ENCODE data around the gene SLC34A3. TPM values are rescaled to one million over a fixed set of nuclear protein-coding genes. Genes with fewer than 3 reads are reported as not detected.

SLC34A3 gene
- total RNA-seq, 1 donor from 2014 or later: 0.09 TPM

DNA sequence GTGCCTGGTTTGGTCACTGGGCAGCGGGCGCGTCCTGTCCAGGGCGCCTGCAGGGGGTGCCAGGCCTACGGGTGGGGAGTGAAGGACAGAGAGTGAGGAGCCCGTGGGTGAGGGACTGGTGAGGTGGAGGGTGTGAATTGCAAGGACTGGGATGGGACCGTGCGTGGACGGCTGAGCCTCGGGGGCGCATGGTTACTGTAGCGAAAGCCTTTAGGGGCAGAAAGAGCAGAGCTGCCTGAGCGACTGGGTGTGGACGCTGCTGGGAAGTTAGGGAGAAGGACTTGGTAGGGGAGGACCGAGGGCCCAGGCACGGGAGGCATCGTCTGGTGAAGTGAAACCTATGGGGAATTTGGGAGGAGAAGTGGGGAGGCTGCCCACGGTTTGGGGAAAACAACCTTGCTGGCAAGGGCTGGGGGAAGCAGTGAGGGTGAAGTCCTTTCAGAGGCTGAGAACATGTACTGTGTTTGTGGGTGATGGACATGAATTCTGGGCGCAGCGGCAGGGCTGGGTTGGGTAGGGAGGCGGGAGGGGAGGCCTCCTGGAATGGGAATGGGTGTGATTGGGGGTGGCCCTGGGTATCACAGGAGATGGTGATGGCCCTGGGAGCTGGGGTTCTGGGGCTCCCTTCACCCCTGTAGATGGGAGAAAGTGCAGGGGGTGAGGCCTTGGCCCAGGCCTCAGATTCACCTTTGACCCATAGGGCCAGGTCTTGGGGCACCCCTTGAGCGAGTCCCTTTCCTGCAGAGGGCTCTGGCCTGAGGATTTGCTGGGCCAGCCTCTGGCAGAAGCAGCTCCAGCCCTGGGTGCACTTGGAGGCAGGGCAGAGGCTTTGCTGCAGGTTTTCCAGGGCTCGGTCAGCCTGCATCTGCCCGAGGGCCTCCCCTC is 45.1 kb downstream of the SLC34A3 start:
- Histone ChIP-seq H3K4me3 (ENCODE audit: insufficient read depth, low read depth, low read length) (no peak overlapping the region), H3K4me2 (ENCODE audit: low read length) (no peak overlapping the region), H3K4me1 (ENCODE audit: insufficient read depth, low read length) (peaks cover 26% of the 10 kb centered on the region), H4K20me1 (ENCODE audit: insufficient read depth, low read length) (peaks cover 51% of the 10 kb centered on the region), H2AFZ (ENCODE audit: low read depth, low read length) (no peak overlapping the region), H3K27me3 (ENCODE audit: insufficient read depth, low read length) (no peaks in the 10 kb centered on the region), H3K9ac (ENCODE audit: low read length) (no peak overlapping the region), H3K36me3 (ENCODE audit: insufficient read depth, low read length) (no peaks in the 10 kb centered on the region), H3K9me3 (ENCODE audit: insufficient read depth, low read depth, low read length) (no peaks in the 10 kb centered on the region), H3K79me2 (ENCODE audit: insufficient read depth, low read length) (peaks cover 28% of the 10 kb centered on the region), H3K27ac (ENCODE audit: low read depth, low read length) (no peak overlapping the region)
- no peak for DNase-seq (ENCODE audit: low read depth)
- Mint-ChIP-seq H3K36me3 (ENCODE audit: low read depth, unreplicated experiment) (peaks cover 3% of the 10 kb centered on the region), H3K27me3 (ENCODE audit: low read depth, unreplicated experiment) (no peaks in the 10 kb centered on the region), H3K9me3 (ENCODE audit: unreplicated experiment) (no peaks in the 10 kb centered on the region), H3K4me3 (ENCODE audit: unreplicated experiment) (peak overlapping the region; percentile 61), H3K4me1 (ENCODE audit: low read depth, unreplicated experiment) (peaks cover 4% of the 10 kb centered on the region), H3K27ac (ENCODE audit: unreplicated experiment) (peak overlapping the region; percentile 12)
- FAIRE-seq: no peak
- no peak for TF ChIP-seq CTCF (IDR thresholded peaks at IDR 0.05; ENCODE audit: insufficient read depth, low read depth, low read length)
- TF ChIP-seq EZH2 (IDR thresholded peaks at IDR 0.05; ENCODE audit: insufficient read depth, low read length): no peak

GRCh38 chr9:137276473-137277328 is 46.0 kb downstream of the SLC34A3 start:
- Histone ChIP-seq H3K9ac (ENCODE audit: low read length) (peak overlapping the region; percentile 74), H3K9me3 (ENCODE audit: insufficient read depth, low read depth, low read length) (no peaks in the 10 kb centered on the region), H3K4me1 (ENCODE audit: insufficient read depth, low read length) (peaks cover 32% of the 10 kb centered on the region), H4K20me1 (ENCODE audit: insufficient read depth, low read length) (peaks cover 50% of the 10 kb centered on the region), H3K79me2 (ENCODE audit: insufficient read depth, low read length) (peaks cover 28% of the 10 kb centered on the region), H3K27me3 (ENCODE audit: insufficient read depth, low read length) (no peaks in the 10 kb centered on the region), H2AFZ (ENCODE audit: low read depth, low read length) (no peak overlapping the region), H3K27ac (ENCODE audit: low read depth, low read length) (peak overlapping the region; percentile 50), H3K36me3 (ENCODE audit: insufficient read depth, low read length) (no peaks in the 10 kb centered on the region), H3K4me2 (ENCODE audit: low read length) (peak overlapping the region; percentile 93), H3K4me3 (ENCODE audit: insufficient read depth, low read depth, low read length) (peak overlapping the region; percentile 73)
- no peak for FAIRE-seq
- H3K27me3 Mint-ChIP-seq (ENCODE audit: low read depth, unreplicated experiment): no peaks in the 10 kb centered on the region
- no peaks in the 10 kb centered on the region for H3K36me3 Mint-ChIP-seq (ENCODE audit: low read depth, unreplicated experiment)
- H3K27ac Mint-ChIP-seq (ENCODE audit: unreplicated experiment): no peak overlapping the region
- peak; percentile 12 for DNase-seq (ENCODE audit: low read depth)
- peak overlapping the region; percentile 77 for H3K4me3 Mint-ChIP-seq (ENCODE audit: unreplicated experiment)
- H3K9me3 Mint-ChIP-seq (ENCODE audit: unreplicated experiment): no peaks in the 10 kb centered on the region
- no peaks in the 10 kb centered on the region for H3K4me1 Mint-ChIP-seq (ENCODE audit: low read depth, unreplicated experiment)
- TF ChIP-seq CTCF (IDR thresholded peaks at IDR 0.05; ENCODE audit: insufficient read depth, low read depth, low read length): no peak
- no peak for TF ChIP-seq EZH2 (IDR thresholded peaks at IDR 0.05; ENCODE audit: insufficient read depth, low read length)
